Colon (tissue), 2 donors: ENCODE measurements around the gene PRICKLE3.
"Not testable (repeated sequence)": the region's sequence is repeated elsewhere in the genome, so short reads cannot be mapped to it uniquely, and the experiment has no call there.

Experiments used
- FAIRE-seq: peaks from 2 replicates; lab custom pipeline; 2012; peaks lifted over from hg19 to GRCh38; lab: Jason Lieb, UNC
- donor health status: control.
- donor health status: control.

Gene PRICKLE3

DNA sequence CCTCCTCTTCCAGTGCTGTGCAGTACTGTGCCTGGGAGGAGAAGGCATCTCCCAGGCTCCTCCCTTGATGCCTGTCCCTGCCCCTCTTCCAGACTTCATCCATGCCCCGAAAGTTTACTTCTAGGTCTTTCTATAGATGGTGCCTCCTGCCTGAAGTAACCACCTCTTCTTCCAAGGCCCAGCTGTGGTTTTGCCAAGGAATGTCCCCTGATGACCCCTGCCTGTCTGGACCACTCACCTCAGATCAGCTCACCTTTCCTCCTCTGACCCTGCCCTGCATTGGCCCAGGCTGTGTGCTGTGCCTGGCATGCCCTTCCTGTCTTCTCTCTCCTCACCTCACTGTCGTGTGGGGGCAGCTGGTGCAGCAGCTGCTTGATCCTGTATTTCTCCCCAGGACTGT is 6.8 kb downstream of the PRICKLE3 start:
- no peak for FAIRE-seq

DNA sequence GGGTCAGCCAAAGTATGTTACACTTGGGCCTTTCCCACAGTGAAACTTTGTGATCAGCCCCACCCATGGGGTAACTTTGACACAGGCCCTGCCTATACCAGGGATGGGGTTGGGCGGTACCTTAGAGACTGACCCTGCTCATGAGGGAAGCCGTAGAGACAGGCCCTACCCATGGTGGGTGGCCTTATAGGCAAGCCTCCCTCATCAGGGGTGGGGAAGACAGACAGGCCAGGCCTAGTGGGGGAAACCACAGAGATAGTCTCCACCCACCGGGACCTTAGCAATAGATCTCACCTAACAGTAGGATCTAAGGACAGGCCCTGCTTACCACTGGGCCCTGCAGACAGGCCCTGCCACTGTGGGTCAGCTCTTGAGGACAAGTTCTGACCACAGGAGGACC is 7.6 kb downstream of the PRICKLE3 start:
- FAIRE-seq = no peak

GRCh38 chrX:49177873-49178480 is 8.2 kb downstream of the PRICKLE3 start:
- no peak for FAIRE-seq

- no peak for FAIRE-seq
Measured at GRCh38 chrX:49177338-49177833, 8.8 kb downstream of the PRICKLE3 start.

- FAIRE-seq = no peak
Measured at GRCh38 chrX:49176421-49177326, 9.5 kb downstream of the PRICKLE3 start.

GRCh38 chrX:49175435-49176274 is 10.5 kb downstream of the PRICKLE3 start:
- FAIRE-seq = no peak

- FAIRE-seq = no peak
Measured at GRCh38 chrX:49174723-49175122, 11.4 kb downstream of the PRICKLE3 start.

DNA sequence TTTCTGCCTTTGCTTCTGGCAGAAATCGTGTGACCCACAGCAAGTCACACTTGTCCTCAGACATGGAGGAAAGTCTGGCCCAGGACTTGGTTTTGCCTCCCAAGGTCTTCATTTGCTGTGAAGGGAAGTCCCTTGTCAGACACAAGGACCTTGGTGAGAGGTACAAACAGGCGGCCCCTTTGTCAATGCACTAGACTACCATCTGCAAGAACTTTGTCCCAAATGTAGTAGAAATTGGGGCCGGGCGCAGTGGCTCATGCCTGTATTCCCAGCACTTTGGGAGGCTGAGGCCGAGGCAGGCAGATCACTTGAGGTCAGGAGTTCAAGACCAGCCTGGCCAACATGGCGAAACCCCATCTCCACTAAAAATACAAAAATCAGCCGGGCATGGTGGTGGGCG is 12.6 kb downstream of the PRICKLE3 start:
- not testable (repeated sequence) for FAIRE-seq

GRCh38 chrX:49172280-49172780 is 13.8 kb downstream of the PRICKLE3 start:
- no peak for FAIRE-seq

- FAIRE-seq = no peak
Measured at GRCh38 chrX:49171752-49172279, 14.4 kb downstream of the PRICKLE3 start, which contains the start of gene PLP2. Gene PLP2 (plus strand): TSS chrX:49171898. CDS start chrX:49172001, 103 bp downstream.

- no peak for FAIRE-seq
Measured at GRCh38 chrX:49167740-49168108, 18.4 kb downstream of the PRICKLE3 start.

DNA sequence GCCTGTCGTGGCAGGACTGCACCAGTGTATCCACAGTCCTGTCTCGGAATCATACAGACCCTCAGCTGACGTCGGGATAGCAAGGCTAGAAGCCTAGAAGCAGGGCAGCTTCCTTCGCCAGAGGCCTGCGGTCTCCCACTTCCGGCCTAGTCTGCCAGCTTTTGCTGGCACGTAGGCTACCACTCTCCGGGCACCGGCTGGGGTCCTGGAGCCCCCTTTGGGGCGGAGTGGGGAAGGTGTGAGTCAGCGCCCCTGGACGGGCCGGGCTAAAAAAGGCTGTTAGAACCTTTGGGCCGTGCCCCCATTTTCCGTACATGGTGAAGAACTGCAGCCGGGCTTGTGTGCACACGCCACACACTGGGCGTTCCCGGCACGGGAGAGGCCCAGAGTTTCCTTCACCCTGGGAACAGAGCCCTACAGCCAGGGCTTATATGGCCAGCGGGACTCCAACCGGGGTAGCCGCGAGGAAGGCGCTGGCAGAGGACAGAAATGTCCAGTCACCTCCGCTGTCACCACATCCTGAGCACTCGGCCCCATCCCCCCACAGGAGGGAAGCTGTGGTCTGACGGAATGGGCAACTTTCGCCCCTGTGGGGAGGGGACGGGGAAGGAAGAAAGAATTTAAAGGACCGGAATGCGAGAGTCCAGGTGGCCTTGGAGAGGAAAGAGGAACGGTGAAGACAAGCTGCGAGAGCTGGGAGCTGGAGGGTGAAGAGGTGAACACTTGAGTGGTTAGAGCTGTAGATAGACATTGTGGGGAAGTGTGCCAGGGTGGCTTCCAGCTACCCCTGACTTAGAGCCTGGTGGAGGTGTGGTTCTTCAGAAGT is 19.0 kb downstream of the PRICKLE3 start:
- no peak for FAIRE-seq

GRCh38 chrX:49165901-49166881 is 20.0 kb downstream of the PRICKLE3 start:
- FAIRE-seq = no peak

DNA sequence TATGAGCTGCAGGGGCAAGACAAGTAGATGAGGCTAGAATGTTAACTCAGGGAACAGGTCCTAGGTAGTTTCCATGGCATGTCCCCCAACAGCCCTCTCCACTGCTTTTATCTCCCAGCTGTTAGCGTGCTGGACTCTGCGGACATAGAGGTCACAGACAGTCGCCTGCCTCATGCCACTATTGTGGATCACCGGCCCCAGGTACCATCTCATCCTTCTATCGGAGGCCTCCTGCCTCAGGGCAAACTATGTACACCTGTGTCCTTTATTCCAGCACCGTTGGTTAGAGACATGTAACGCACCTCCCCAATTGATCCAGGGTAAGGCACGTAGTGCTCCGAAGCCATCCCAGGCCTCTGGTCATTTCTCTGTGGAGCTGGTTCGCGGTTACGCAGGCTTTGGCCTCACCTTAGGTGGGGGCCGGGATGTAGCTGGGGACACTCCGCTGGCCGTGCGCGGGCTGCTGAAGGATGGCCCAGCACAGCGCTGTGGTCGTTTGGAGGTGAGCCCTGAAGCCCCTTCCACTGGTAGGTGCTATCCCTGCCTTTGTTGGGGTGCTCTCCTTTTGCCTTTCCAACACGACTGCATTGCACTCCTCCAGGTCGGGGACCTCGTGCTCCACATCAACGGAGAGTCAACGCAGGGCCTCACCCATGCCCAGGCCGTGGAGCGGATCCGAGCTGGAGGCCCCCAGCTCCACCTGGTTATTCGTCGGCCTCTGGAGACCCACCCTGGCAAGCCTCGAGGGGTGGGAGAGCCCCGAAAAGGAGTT is 21.4 kb downstream of the PRICKLE3 start:
- FAIRE-seq = no peak

DNA sequence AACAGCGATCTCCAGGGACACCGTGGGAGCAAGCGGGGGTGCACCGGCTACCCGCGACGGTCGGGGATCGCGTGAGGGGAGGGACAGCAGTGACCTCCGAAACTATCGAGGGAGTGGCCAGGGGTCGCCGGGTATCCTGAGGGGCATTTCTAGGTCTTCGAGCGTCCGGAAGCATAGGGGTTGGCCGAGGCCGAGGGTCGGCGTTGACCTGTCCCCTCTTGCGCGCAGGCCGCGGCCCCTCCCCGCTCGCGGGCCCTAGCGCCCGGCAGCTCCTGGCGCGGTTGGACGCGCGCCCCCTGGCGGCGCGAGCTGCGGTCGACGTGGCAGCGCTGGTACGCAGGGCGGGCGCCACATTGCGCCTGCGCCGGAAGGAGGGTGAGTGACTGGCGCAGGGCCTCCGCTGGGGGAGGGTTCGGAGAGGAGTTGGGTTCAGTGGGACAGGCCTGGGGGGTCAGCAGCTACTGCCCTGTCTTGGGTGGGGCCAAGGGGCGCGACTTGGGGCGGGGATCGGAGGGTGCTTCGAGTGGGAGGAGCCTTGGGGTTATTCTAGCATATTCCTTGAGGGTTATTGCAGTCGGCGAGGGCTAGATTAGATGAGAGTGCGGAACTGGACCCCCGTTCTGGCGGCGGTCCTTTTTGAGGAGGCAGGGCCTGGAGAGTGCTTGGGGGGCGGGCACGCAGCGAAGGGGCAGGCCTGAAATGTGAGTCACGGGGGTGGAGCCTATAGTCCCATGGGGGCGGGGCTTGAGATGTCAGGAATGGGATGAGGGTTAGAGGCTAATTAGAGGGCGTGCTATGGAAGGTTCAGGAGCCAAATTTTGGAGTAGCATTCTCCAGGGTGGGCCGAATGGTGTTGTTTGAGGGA is 22.4 kb downstream of the PRICKLE3 start:
- FAIRE-seq = no peak

DNA sequence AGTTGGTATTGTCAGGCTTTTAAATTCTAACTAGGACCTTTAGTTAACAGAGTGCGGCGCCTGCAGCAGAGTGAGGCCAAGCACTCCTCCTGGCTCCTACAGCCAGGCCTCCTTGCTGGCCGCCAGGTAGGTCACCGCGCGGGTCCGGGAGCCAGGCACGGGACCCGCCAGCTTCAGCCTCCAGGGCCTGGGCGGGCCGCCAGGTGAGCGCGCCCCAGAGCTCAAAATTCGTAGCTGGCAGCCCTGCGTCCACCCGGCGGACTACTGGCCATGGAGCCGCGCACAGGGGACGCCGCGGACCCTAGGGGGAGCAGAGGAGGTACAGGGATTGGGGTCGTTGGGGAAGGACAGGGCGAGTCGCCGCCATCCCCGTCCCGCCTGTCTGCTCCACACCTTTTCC is 23.6 kb downstream of the PRICKLE3 start, which contains the start of gene MAGIX:
MAGIX (plus strand) TSS at position 139 of the 400 bp plus-strand sequence; CDS start at position 271, 132 bp downstream.
- FAIRE-seq = no peak

DNA sequence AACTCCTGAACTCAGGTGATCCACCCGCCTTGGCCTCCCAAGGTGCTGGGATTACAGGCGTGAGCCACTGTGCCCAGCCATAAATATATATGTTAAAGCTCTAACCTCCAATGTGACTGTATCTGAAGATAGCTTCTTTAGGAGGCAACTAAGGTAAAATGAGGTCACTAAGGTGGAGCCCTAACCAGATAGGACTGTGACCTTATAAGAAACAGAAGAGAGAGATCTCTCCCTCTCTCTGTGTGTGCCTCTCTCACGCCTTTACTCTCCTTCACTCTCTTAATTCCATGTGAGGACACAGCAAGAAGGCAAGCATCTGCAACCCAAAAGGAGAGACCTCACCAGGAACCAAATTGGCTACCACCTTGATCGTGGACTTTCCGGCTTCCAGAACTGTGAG is 24.5 kb downstream of the PRICKLE3 start:
- FAIRE-seq = no peak

GRCh38 chrX:49160908-49161307 is 25.3 kb downstream of the PRICKLE3 start:
- FAIRE-seq = no peak
